ENCODE results near the gene CROCC2.
A peak's percentile ranks its signal among the peaks of the same experiment; 100 is the strongest.

The CROCC2 gene

GRCh38 chr2:240911641-240912265, 5.6 kb downstream of the CROCC2 start:
- no peak for DNase-seq

- no peak for DNase-seq
These were observed 7.0 kb downstream of the CROCC2 start for GRCh38 chr2:240912878-240913809.

- peak; percentile 32 for DNase-seq
These were observed 7.9 kb downstream of the CROCC2 start for GRCh38 chr2:240913810-240914644.

GRCh38 chr2:240914645-240915525, 8.7 kb downstream of the CROCC2 start:
- no peak for DNase-seq

GRCh38 chr2:240915526-240916341, 9.6 kb downstream of the CROCC2 start:
- no peak for DNase-seq

- DNase-seq, result no peak
These were observed 10.5 kb downstream of the CROCC2 start for GRCh38 chr2:240916571-240917008.

- no peak for DNase-seq
These were observed 11.0 kb downstream of the CROCC2 start for GRCh38 chr2:240917009-240917683.

- DNase-seq, result no peak
These were observed 11.6 kb downstream of the CROCC2 start for GRCh38 chr2:240917684-240918257.

GRCh38 chr2:240918258-240919091, 12.3 kb downstream of the CROCC2 start:
- no peak for DNase-seq

- no peak for DNase-seq
These were observed 13.1 kb downstream of the CROCC2 start for GRCh38 chr2:240919161-240919781.

GRCh38 chr2:240919786-240920782, 13.9 kb downstream of the CROCC2 start:
- no peak for DNase-seq

- no peak for DNase-seq
These were observed 14.7 kb downstream of the CROCC2 start for GRCh38 chr2:240920783-240921231.

GRCh38 chr2:240921311-240921994, 15.3 kb downstream of the CROCC2 start:
- no peak for DNase-seq

GRCh38 chr2:240921995-240922244, 15.8 kb downstream of the CROCC2 start:
- no peak for DNase-seq

GRCh38 chr2:240922245-240922981, 16.3 kb downstream of the CROCC2 start:
- DNase-seq, result no peak

GRCh38 chr2:240922982-240923537, 16.9 kb downstream of the CROCC2 start:
- DNase-seq, result no peak

All from CD4-positive, alpha-beta T cell treated with Interferon gamma for 1 hour (primary cell).